Measurements from ENCODE around the gene CTDP1.

The CTDP1 gene

GRCh38 chr18:79770501-79770815 lies 90.9 kb downstream of the CTDP1 start:
- TF ChIP-seq TAF1 (IDR thresholded peaks at IDR 0.05; ENCODE audit: borderline replicate concordance, insufficient read depth, low read length) (no peak), REST (IDR thresholded peaks at IDR 0.05; ENCODE audit: insufficient read depth in 1 of 2, low read depth in 2 of 2, low read length in 2 of 2) (no peak), SIN3A (IDR thresholded peaks at IDR 0.05; ENCODE audit: borderline replicate concordance, insufficient read depth, low read length) (no peak), POLR2AphosphoS5 (IDR thresholded peaks at IDR 0.05; ENCODE audit: low read depth, low read length) (no peak), FOXP2 (optimal IDR thresholded peaks at IDR 0.05; ENCODE audit: borderline replicate concordance, extremely low read depth, extremely low read length, insufficient read depth) (no peak)

DNA sequence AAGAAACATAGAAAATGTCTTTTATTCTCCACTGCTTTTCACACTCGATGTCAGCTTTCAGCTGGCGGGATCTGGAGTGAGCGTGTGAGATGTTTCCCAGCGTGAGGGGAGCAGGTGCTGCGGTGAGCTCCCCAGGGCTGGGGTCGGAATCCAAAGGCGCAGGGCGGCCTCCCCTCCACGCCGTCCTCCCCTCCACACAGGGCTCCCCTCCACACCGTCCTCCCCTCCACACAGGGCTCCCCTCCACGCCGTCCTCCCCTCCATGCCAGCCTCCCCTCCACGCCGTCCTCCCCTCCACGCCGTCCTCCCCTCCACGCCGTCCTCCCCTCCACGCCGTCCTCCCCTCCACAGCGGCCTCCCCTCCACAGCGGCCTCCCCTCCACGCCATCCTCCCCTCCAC lies 91.2 kb downstream of the CTDP1 start:
- TF ChIP-seq TAF1 (IDR thresholded peaks at IDR 0.05; ENCODE audit: borderline replicate concordance, insufficient read depth, low read length): no peak
- TF ChIP-seq FOXP2 (optimal IDR thresholded peaks at IDR 0.05; ENCODE audit: borderline replicate concordance, extremely low read depth, extremely low read length, insufficient read depth): no peak
- TF ChIP-seq REST (IDR thresholded peaks at IDR 0.05; ENCODE audit: insufficient read depth in 1 of 2, low read depth in 2 of 2, low read length in 2 of 2): no peak
- no peak for TF ChIP-seq SIN3A (IDR thresholded peaks at IDR 0.05; ENCODE audit: borderline replicate concordance, insufficient read depth, low read length)
- no peak for TF ChIP-seq POLR2AphosphoS5 (IDR thresholded peaks at IDR 0.05; ENCODE audit: low read depth, low read length)

- no peak for TF ChIP-seq REST (IDR thresholded peaks at IDR 0.05; ENCODE audit: insufficient read depth in 1 of 2, low read depth in 2 of 2, low read length in 2 of 2)
- no peak for TF ChIP-seq FOXP2 (optimal IDR thresholded peaks at IDR 0.05; ENCODE audit: borderline replicate concordance, extremely low read depth, extremely low read length, insufficient read depth)
- TF ChIP-seq SIN3A (IDR thresholded peaks at IDR 0.05; ENCODE audit: borderline replicate concordance, insufficient read depth, low read length): no peak
- no peak for TF ChIP-seq POLR2AphosphoS5 (IDR thresholded peaks at IDR 0.05; ENCODE audit: low read depth, low read length)
- no peak for TF ChIP-seq TAF1 (IDR thresholded peaks at IDR 0.05; ENCODE audit: borderline replicate concordance, insufficient read depth, low read length)
Observed at GRCh38 chr18:79771446-79772107, 92.0 kb downstream of the CTDP1 start.

DNA sequence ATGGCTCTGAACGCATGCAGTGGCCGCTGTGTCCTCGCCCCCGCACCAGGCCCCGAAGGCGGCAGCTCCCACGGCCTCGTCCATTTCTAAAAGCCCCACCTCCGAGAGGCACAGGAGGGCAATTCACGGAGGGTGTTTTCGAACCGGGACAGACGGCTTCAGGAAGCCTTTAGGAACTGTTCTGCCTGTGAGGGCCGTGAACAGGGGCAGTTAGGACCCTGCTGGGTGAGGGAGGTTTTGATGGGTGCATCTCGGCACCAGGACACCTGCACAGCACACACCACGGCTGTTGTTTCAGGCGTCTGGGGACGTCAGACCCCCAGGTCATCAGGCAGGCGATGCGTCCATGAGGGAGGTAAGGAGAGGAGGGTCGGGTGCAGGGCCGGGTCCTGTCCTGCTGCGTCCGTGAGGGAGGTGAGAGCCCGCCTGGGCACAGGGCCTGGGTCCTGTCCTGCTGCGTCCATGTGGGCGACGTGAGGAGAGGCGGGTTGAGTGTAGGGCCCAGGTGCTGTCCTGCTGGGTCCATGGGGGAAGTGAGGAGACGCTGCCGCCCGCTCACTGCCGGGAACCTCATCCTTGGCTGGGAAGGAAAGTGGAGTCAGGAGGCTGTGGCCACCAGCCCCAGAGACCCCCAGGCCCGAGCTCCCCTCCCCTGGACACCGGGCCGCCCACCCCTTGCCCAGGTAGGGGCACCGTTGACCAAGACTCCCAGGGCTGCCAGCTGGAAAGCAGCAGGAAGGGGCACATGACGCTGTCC lies 92.7 kb downstream of the CTDP1 start:
- TF ChIP-seq TAF1 (IDR thresholded peaks at IDR 0.05; ENCODE audit: borderline replicate concordance, insufficient read depth, low read length): no peak

- TF ChIP-seq FOXP2 (optimal IDR thresholded peaks at IDR 0.05; ENCODE audit: borderline replicate concordance, extremely low read depth, extremely low read length, insufficient read depth) (no peak), SIN3A (IDR thresholded peaks at IDR 0.05; ENCODE audit: borderline replicate concordance, insufficient read depth, low read length) (no peak), REST (IDR thresholded peaks at IDR 0.05; ENCODE audit: insufficient read depth in 1 of 2, low read depth in 2 of 2, low read length in 2 of 2) (no peak), POLR2AphosphoS5 (IDR thresholded peaks at IDR 0.05; ENCODE audit: low read depth, low read length) (no peak), TAF1 (IDR thresholded peaks at IDR 0.05; ENCODE audit: borderline replicate concordance, insufficient read depth, low read length) (no peak)
Observed at GRCh38 chr18:79772865-79773696, 93.5 kb downstream of the CTDP1 start.
